ENCODE measurements around the gene EPB41L2.
"Not testable (repeated sequence)": the region's sequence is repeated elsewhere in the genome, so short reads cannot be mapped to it uniquely, and the experiment has no call there.

The EPB41L2 gene

DNA sequence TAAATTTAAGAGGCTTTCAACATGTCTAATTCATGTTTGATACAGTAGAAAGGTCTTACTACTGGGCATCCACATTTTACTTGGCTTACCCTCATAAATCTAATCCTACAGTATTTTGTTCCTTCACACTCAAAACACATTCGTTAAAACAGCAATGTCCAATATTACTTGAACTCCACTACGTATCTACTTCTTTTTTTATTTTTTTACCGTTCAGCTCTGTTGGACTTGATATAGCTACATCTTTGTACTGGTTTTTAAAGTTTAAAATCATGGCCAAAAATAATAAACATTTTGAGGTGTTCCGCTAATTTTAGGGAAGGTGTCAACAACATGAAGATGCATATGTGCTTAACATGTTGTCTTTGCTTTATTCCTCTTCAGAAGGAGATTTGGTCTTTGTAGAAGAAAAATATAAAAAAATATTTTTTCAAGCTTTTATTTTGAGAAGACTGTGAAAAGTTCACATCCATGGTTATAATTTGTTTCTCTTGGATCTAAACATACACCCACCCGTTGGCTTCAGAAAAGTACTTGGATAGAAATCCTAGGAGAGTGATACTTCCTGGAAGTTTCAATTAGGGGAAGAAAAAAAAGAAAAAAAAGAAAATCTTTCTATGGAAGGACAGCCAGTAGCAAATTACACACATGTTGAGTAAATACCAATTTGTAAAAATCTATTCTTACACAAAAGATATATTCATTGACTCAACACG is 71.5 kb downstream of the EPB41L2 start:
- Histone ChIP-seq H3K27me3 (no peaks in the 10 kb centered on the region), H3K36me3 (peaks cover 47% of the 10 kb centered on the region), H3K9ac (no peak overlapping the region), H3K4me1 (0 out of 2 replicates have a peak, but pooled peaks cover 5% of the 10 kb centered on the region), H4K20me1 (0 out of 2 replicates have a peak, but pooled peaks cover 6% of the 10 kb centered on the region), H3K4me3 (no peak overlapping the region), H3K9me3 (peaks cover 54% of the 10 kb centered on the region), H3K4me2 (no peak overlapping the region), H3K27ac (no peak overlapping the region)
- no peak for TF ChIP-seq Cebpa-rat (IDR thresholded peaks at IDR 0.05)

GRCh38 chr6:130987539-130987938 is 75.5 kb downstream of the EPB41L2 start:
- peaks cover 36% of the 10 kb centered on the region for H3K36me3 ChIP-seq
- not testable (repeated sequence) for H3K4me3 ChIP-seq, H3K4me1 ChIP-seq, H4K20me1 ChIP-seq, H3K9ac ChIP-seq, H3K27ac ChIP-seq, H3K27me3 ChIP-seq, H3K4me2 ChIP-seq
- peaks cover 50% of the 10 kb centered on the region for H3K9me3 ChIP-seq

- Histone ChIP-seq H3K27ac (no peak overlapping the region), H4K20me1 (0 out of 2 replicates have a peak, but pooled peaks cover 7% of the 10 kb centered on the region), H3K9ac (no peak overlapping the region), H3K36me3 (peaks cover 26% of the 10 kb centered on the region), H3K4me2 (no peak overlapping the region), H3K27me3 (no peaks in the 10 kb centered on the region), H3K9me3 (peaks cover 46% of the 10 kb centered on the region), H3K4me1 (peaks cover 21% of the 10 kb centered on the region), H3K4me3 (no peak overlapping the region)
- TF ChIP-seq Cebpa-rat (IDR thresholded peaks at IDR 0.05): no peak
Measured at GRCh38 chr6:130985115-130985514, 77.9 kb downstream of the EPB41L2 start.

GRCh38 chr6:130982941-130983456 is 80.0 kb downstream of the EPB41L2 start:
- Histone ChIP-seq H3K36me3 (peaks cover 20% of the 10 kb centered on the region), H3K4me2 (no peak overlapping the region), H3K4me3 (no peak overlapping the region), H3K9ac (no peak overlapping the region), H3K4me1 (peaks cover 24% of the 10 kb centered on the region), H4K20me1 (0 out of 2 replicates have a peak, but pooled peaks cover 7% of the 10 kb centered on the region), H3K27me3 (no peaks in the 10 kb centered on the region), H3K9me3 (peaks cover 47% of the 10 kb centered on the region), H3K27ac (no peak overlapping the region)
- no peak for TF ChIP-seq Cebpa-rat (IDR thresholded peaks at IDR 0.05)

DNA sequence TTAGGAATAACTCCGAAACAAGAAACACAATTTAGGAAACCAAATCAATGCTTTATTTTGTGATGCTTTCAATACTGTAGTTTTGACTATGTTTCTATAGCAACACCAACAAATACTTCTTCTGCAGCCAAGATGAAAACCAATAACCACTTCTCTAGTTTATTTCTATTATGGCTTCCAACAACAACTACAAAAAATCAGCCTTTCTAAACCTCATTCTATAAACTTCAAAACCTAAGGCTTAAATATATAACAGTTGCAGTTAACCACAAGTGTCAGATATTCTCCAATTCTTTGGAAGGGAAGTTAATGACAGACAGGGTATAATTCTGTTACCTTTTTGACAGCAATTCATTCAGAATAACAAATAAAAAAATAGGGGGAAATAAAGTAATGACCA is 80.9 kb downstream of the EPB41L2 start:
- no peaks in the 10 kb centered on the region for H3K27me3 ChIP-seq
- no peak overlapping the region for H3K27ac ChIP-seq
- H3K9ac ChIP-seq: no peak overlapping the region
- TF ChIP-seq Cebpa-rat (IDR thresholded peaks at IDR 0.05): no peak
- peaks cover 22% of the 10 kb centered on the region for H3K4me1 ChIP-seq
- peaks cover 38% of the 10 kb centered on the region for H3K9me3 ChIP-seq
- H3K36me3 ChIP-seq: peaks cover 14% of the 10 kb centered on the region
- 0 out of 2 replicates have a peak overlapping the region, but pooled peaks have one; percentile 16 for H3K4me2 ChIP-seq
- no peak overlapping the region for H3K4me3 ChIP-seq
- 0 out of 2 replicates have a peak, but pooled peaks cover 7% of the 10 kb centered on the region for H4K20me1 ChIP-seq

DNA sequence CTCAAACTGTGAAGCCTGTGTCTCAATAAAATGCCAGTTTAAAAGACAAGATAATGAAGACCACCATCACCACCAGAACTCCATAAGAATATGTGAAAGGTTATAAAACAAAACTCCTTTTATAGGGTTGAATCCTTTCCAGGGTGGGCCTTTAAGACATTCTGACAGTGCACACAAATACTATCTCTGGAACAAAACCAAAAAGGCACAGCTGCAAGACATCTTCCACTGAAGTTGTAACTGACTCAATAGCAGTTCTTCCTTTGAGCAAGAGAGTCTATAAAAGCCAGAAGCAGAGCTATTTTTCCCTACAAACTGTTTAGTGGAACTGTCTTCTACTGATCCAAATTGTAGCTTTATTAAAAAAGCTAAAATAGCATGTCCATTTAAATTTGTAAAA is 81.6 kb downstream of the EPB41L2 start:
- Histone ChIP-seq H3K27ac (no peak overlapping the region), H3K4me2 (peak overlapping the region; percentile 34), H4K20me1 (0 out of 2 replicates have a peak, but pooled peaks cover 7% of the 10 kb centered on the region), H3K4me3 (no peak overlapping the region), H3K36me3 (peaks cover 14% of the 10 kb centered on the region), H3K9ac (no peak overlapping the region), H3K27me3 (no peaks in the 10 kb centered on the region), H3K9me3 (peaks cover 31% of the 10 kb centered on the region), H3K4me1 (peaks cover 18% of the 10 kb centered on the region)
- no peak for TF ChIP-seq Cebpa-rat (IDR thresholded peaks at IDR 0.05)

DNA sequence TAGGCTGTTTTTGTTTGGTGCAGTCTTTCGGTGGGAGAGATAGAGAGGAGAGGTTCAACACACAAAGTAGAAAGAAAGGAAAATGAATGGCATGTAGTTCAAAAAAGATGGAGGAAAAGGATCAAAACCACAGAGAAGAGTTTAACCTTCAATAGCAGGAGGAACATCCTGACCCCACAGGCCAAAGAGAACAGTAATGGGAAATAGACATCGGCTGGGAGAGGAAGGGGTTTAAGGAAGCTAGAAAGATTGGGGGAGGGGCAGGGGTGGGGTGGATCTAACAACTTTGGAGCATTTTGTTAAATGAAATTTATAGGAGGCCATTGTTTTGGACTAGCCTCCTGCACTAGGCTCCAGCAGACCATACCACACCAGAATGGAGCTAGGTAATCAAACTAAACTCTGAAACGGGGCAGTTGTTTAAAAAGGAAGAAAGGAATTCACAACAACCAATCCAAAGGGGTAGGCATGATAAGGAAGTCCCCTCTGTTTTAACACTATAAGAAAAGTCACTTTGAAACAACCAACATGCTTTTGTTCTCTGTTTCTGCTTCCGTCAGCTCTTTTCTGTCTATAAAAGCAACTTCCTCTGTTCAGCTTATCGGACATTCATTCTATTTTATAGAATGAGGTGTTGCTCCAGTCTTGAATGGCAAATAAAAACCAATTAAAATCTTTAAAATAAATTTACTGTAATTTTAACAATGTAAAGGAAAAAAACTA is 82.6 kb downstream of the EPB41L2 start:
- no peak overlapping the region for H3K4me3 ChIP-seq
- no peak overlapping the region for H3K9ac ChIP-seq
- peak overlapping the region; percentile 8; the same call in 1 of the 2 replicates for H3K27ac ChIP-seq
- peaks cover 7% of the 10 kb centered on the region for H3K36me3 ChIP-seq
- peaks cover 22% of the 10 kb centered on the region for H3K9me3 ChIP-seq
- H3K4me2 ChIP-seq: peak overlapping the region; percentile 47
- H3K4me1 ChIP-seq: peaks cover 18% of the 10 kb centered on the region
- H3K27me3 ChIP-seq: no peaks in the 10 kb centered on the region
- 0 out of 2 replicates have a peak, but pooled peaks cover 7% of the 10 kb centered on the region for H4K20me1 ChIP-seq
- TF ChIP-seq Cebpa-rat (IDR thresholded peaks at IDR 0.05): no peak

DNA sequence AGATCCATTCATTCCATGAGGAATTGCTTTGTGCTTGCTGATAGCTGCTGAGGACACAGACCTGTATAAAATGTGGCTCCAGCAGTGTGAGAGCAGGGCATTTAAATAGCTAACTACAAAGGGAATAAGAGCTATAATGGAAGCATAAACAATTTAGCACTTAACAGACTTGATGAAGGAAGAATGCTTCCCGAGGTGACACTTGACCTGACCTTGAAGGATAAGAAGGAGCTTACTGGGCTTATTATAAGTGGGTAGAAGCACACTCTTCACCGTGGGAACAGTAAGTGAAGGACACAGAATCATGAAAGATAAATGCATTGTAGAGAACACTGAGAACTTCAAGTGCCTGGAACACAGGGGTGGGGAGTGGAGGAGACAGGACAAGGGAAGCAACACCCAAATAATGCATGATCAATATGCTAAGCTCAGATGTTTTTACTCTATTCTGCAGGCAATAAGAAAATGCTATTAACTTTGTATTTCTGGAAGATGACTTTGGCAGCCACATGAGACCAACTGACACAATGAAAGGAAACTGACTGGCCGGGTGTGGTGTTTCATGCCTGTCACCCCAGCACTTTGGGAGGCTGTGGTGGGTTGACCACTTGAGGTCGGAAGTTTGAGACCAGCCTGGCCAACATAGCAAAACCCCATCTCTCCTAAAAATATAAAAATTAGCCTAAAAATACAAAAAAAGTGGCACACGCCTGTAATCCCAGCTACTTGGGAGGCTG is 84.2 kb downstream of the EPB41L2 start:
- Histone ChIP-seq H3K27me3 (no peaks in the 10 kb centered on the region), H3K4me2 (no peak overlapping the region), H3K4me3 (no peak overlapping the region), H3K27ac (no peak overlapping the region), H3K9ac (no peak overlapping the region), H3K36me3 (no peaks in the 10 kb centered on the region), H3K9me3 (peaks cover 6% of the 10 kb centered on the region; the same call in 1 of the 2 replicates), H4K20me1 (0 out of 2 replicates have a peak, but pooled peaks cover 7% of the 10 kb centered on the region), H3K4me1 (peaks cover 18% of the 10 kb centered on the region)
- no peak for TF ChIP-seq Cebpa-rat (IDR thresholded peaks at IDR 0.05)

DNA sequence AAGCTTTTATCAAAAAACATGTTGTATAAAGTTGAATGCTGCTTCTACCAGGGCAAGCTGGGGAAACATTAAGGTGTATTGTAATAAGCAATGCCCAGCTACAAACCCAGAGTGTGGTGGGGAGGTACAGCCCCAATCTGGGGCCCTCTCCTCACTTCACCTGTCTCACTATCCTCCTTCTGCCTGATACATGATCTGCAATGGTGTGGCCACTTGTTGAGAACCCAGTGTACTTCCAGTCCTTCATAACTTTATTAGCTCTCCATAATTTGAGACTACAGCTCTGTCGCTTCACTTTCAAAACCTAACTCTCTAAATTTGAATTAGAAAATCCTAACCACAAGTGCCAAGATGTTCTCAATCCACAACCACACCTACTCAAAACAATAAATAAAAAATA is 84.9 kb downstream of the EPB41L2 start:
- Histone ChIP-seq H3K36me3 (no peaks in the 10 kb centered on the region), H3K9me3 (peaks cover 6% of the 10 kb centered on the region; the same call in 1 of the 2 replicates), H3K9ac (no peak overlapping the region), H3K4me3 (no peak overlapping the region), H3K27me3 (no peaks in the 10 kb centered on the region), H3K4me1 (peaks cover 18% of the 10 kb centered on the region), H3K27ac (no peak overlapping the region), H3K4me2 (no peak overlapping the region), H4K20me1 (0 out of 2 replicates have a peak, but pooled peaks cover 7% of the 10 kb centered on the region)
- TF ChIP-seq Cebpa-rat (IDR thresholded peaks at IDR 0.05): no peak

Data from BLaER1 (cell line).